Measurements from ENCODE around the gene KCNK18.

- TF ChIP-seq POLR2AphosphoS5 (IDR thresholded peaks at IDR 0.05; ENCODE audit: borderline replicate concordance, low read depth, low read length) (no peak), EZH2 (IDR thresholded peaks at IDR 0.05) (no peak)
Measured at GRCh38 chr10:117239051-117239450, 41.8 kb downstream of the KCNK18 start.
